Gastroesophageal sphincter (tissue), 4 donors: Measurements from ENCODE around the gene C20orf141. TPM values are rescaled to one million over a fixed set of nuclear protein-coding genes. Genes with fewer than 3 reads are reported as not detected.

Experiments
- ATAC-seq: fragments of 150-250 bp; one replicate; pipeline ENCODE4 v1.9.1; 2016; ENCODE audit warnings: mild to moderate bottlenecking, moderate library complexity
- H3K27ac ChIP-seq, 4 donors: fragments of 200-600 bp; sonication (generic) in 3 of 4; 1 replicate in 3 of 4; 2 replicates in 1 of 4; pipeline ENCODE4 v1.5.1; 2016 to 2019
- H3K27me3 ChIP-seq: fragments of 200-600 bp; sonication (generic); one replicate; pipeline ENCODE4 v1.5.1; 2019
- H3K36me3 ChIP-seq, 2 donors: fragments of 200-600 bp; sonication (generic); one replicate each; pipeline ENCODE4 v1.5.1; 2019; ENCODE audit warnings: control low read depth in 1 of 2
- H3K4me1 ChIP-seq, 3 donors: fragments of 200-600 bp; sonication (generic); 1 replicate in 2 of 3; 2 replicates in 1 of 3; pipeline ENCODE4 v1.5.1; 2016 to 2019; ENCODE audit warnings: control low read depth in 2 of 3
- H3K4me3 ChIP-seq, 2 donors: fragments of 200-600 bp; sonication (generic); one replicate each; pipeline ENCODE4 v1.5.1; 2019; ENCODE audit warnings: mild to moderate bottlenecking in 1 of 2, moderate library complexity in 1 of 2
- H3K9me3 ChIP-seq, 3 donors: fragments of 200-600 bp; sonication (generic); one replicate each; pipeline ENCODE4 v1.5.1; 2017 to 2019; ENCODE audit warnings: control low read depth in 2 of 3
- CTCF ChIP-seq, 4 experiments: fragments of 200-600 bp in 2 of 4; fragments of 450-650 bp in 2 of 4; sonication (generic) in 1 of 4; IDR thresholded peaks; one replicate each; pipeline ENCODE4 v1.5.1; 2017 to 2019; ENCODE audit warnings: antibody characterized with exemption in 4 of 4, mild to moderate bottlenecking in 2 of 4, moderate library complexity in 2 of 4
- EP300 ChIP-seq: sonication (generic); formaldehyde crosslinking; IDR thresholded peaks from one replicate; pipeline ENCODE4 v1.6.1; 2017; ENCODE audit warnings: antibody characterized with exemption, mild to moderate bottlenecking
- POLR2A ChIP-seq, 2 donors: fragments of 450-650 bp; IDR thresholded peaks; one replicate each; pipeline ENCODE4 v1.6.1; 2017; ENCODE audit warnings: antibody characterized with exemption in 2 of 2, mild to moderate bottlenecking in 2 of 2, moderate library complexity in 1 of 2
- POLR2AphosphoS5 ChIP-seq: sonication (generic); formaldehyde crosslinking; IDR thresholded peaks from one replicate; pipeline ENCODE4 v1.6.1; 2017; ENCODE audit warnings: antibody characterized with exemption
- WGBS, 2 donors: methylation state at CpG; one replicate each; pipeline ENCODE4 v1.1.5; 2018; ENCODE audit warnings: low coverage in 1 of 2; 5-methylcytosine and 5-hydroxymethylcytosine counted together
- total RNA-seq, 4 donors: library from RNA; depleted of rRNA; stranded (reverse); fragments of >200 nt; gene quantifications; one replicate each; pipeline ENCODE4 v1.1.0, GENCODE V29; 2016

C20orf141 gene
- total RNA-seq, 4 donors from 2014 or later: not detected

- Histone ChIP-seq H3K4me1 (peaks cover 0 to 28% (median 3%) of the 10 kb centered on the region in 3 donors), H3K36me3 (peaks cover 0 to 37% of the 10 kb centered on the region in 2 donors), H3K27me3 (no peaks in the 10 kb centered on the region), H3K9me3 (no peaks in the 10 kb centered on the region), H3K27ac (no peak overlapping the region), H3K4me3 (no peak overlapping the region)
- ATAC-seq: no peak
- WGBS, 2 donors: 92 to 100% methylated on average over 2 to 3 of the region's 6 CpGs
- TF ChIP-seq EP300 (no peak), POLR2AphosphoS5 (no peak), POLR2A (IDR thresholded peaks at IDR 0.05) (no peak), CTCF (IDR thresholded peaks at IDR 0.05) (no peak)
Measured at GRCh38 chr20:2837221-2837960, 22.6 kb downstream of the C20orf141 start.

- H3K4me3 ChIP-seq: no peak overlapping the region
- no peaks in the 10 kb centered on the region for H3K27me3 ChIP-seq
- H3K4me1 ChIP-seq: peaks cover 0 to 28% (median 3%) of the 10 kb centered on the region in 3 donors
- ATAC-seq: no peak
- H3K9me3 ChIP-seq: no peaks in the 10 kb centered on the region
- WGBS, 2 donors: 100% methylated on average over 4 of the region's 19 CpGs; no CpG with 5 or more reads in 1 of the 2 donors
- no peak overlapping the region for H3K27ac ChIP-seq
- TF ChIP-seq EP300: no peak
- TF ChIP-seq POLR2AphosphoS5: no peak
- no peak for TF ChIP-seq CTCF (IDR thresholded peaks at IDR 0.05)
- no peak for TF ChIP-seq POLR2A (IDR thresholded peaks at IDR 0.05)
- peaks cover 0 to 40% of the 10 kb centered on the region in 2 donors for H3K36me3 ChIP-seq
Measured at GRCh38 chr20:2838170-2838797, 23.5 kb downstream of the C20orf141 start.

GRCh38 chr20:2838847-2839671 lies 24.3 kb downstream of the C20orf141 start:
- 95% methylated on average over 6 of the region's 15 CpGs; no CpG with 5 or more reads in 1 of the 2 donors for whole genome bisulfite sequencing, 2 donors
- no peak for TF ChIP-seq CTCF (IDR thresholded peaks at IDR 0.05)
- Histone ChIP-seq H3K36me3 (peaks cover 0 to 47% of the 10 kb centered on the region in 2 donors), H3K4me3 (peak overlapping the region in 1 of 2 donors; percentile 88), H3K27me3 (no peaks in the 10 kb centered on the region), H3K27ac (no peak overlapping the region), H3K9me3 (no peaks in the 10 kb centered on the region), H3K4me1 (peaks cover 0 to 28% (median 3%) of the 10 kb centered on the region in 3 donors)
- no peak for ATAC-seq

GRCh38 chr20:2839732-2840137 lies 24.9 kb downstream of the C20orf141 start:
- ATAC-seq: no peak
- 88 to 90% methylated on average over 6 to 12 of the region's 21 CpGs for WGBS, 2 donors
- H3K9me3 ChIP-seq: no peaks in the 10 kb centered on the region
- H3K4me1 ChIP-seq: peaks cover 0 to 28% (median 3%) of the 10 kb centered on the region in 3 donors
- H3K4me3 ChIP-seq: peak overlapping the region; percentile 83 to 88
- peak overlapping the region in 3 of 4 donors; percentile 89 to 92 (median 92) for H3K27ac ChIP-seq
- H3K36me3 ChIP-seq: peaks cover 0 to 43% of the 10 kb centered on the region in 2 donors
- H3K27me3 ChIP-seq: no peaks in the 10 kb centered on the region
- TF ChIP-seq CTCF (IDR thresholded peaks at IDR 0.05) (no peak), POLR2AphosphoS5 (no peak), EP300 (no peak), POLR2A (IDR thresholded peaks at IDR 0.05) (no peak)
